ENCODE results near the gene IL1R2. TPM values are rescaled to one million over a fixed set of nuclear protein-coding genes. Genes with fewer than 3 reads are reported as not detected.
"Not testable (repeated sequence)": the region's sequence is repeated elsewhere in the genome, so short reads cannot be mapped to it uniquely, and the experiment has no call there.

The IL1R2 gene
- total RNA-seq, 2 experiments from 2014 or later = not detected

DNA sequence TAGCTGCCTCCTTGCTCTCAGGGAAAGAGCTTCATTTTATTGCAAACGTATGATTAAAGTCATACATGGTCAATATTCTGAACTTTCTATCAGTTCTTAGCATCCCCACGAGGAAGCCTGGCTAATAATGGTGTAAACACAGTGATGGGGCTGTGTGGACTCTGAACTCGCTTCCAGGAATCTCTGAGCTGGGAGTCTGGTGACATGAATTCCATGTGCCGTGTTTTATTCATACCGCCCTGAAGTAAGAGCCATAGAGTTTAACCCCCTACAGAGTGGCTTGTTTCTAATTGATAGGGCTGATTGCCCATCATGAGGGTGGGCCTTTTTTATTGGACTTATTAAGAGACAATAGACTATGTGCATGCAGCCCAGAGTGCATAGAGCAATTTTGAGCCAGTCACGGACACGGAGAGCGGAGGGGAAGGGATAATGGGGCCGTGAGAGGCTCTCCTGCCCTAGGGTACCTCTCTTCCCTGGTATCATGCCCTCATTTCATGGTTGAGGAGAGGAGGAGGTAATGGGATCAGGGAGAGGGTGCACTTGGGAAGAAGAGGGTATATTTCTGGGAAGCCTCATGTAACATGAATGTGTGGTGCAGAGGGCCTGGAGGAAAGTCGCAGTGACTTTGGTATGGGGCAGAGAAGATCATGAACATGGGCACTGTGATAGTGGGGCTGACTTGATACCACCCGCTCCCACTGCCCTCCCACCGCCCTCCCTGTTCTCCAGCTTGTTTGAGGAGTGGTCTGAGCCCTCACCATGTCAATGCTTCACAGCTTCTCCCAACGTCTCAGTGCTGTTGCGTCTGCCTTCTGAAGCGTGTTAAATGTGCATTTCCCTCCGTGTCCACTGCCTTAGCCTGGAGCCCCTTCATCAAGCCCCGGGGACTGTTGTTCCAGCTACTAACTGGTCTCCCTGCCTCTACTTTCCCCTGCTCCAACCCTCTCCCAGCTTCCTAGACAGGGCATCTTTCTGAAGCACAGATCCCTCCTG lies 73.2 kb downstream of the IL1R2 start:
- H3K27ac ChIP-seq (ENCODE audit: low read depth, low read length, poor library complexity, severe bottlenecking) = no peak overlapping the region
- H4K20me1 ChIP-seq (ENCODE audit: insufficient read depth, low read length) = no peaks in the 10 kb centered on the region
- intact Hi-C loops (cut with micrococcal nuclease; ENCODE audit: unreplicated experiment) = no loop called here
- ChIA-PET POLR2A (no interaction called here), CTCF (ENCODE audit: unreplicated experiment) (no interaction called here)
- H3K36me3 ChIP-seq (ENCODE audit: insufficient read depth, low read length) = no peaks in the 10 kb centered on the region
- H3K4me1 ChIP-seq (ENCODE audit: insufficient read depth, low read length, poor library complexity, severe bottlenecking) = no peaks in the 10 kb centered on the region
- no peaks in the 10 kb centered on the region for H3K9me3 ChIP-seq (ENCODE audit: low read length)
- TF ChIP-seq, protein P1, sequence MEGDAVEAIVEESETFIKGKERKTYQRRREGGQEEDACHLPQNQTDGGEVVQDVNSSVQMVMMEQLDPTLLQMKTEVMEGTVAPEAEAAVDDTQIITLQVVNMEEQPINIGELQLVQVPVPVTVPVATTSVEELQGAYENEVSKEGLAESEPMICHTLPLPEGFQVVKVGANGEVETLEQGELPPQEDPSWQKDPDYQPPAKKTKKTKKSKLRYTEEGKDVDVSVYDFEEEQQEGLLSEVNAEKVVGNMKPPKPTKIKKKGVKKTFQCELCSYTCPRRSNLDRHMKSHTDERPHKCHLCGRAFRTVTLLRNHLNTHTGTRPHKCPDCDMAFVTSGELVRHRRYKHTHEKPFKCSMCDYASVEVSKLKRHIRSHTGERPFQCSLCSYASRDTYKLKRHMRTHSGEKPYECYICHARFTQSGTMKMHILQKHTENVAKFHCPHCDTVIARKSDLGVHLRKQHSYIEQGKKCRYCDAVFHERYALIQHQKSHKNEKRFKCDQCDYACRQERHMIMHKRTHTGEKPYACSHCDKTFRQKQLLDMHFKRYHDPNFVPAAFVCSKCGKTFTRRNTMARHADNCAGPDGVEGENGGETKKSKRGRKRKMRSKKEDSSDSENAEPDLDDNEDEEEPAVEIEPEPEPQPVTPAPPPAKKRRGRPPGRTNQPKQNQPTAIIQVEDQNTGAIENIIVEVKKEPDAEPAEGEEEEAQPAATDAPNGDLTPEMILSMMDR (conservative IDR thresholded peaks at IDR 0.05; ENCODE audit: low read length) = no peak
- TF ChIP-seq EZH2phosphoT487 (IDR thresholded peaks at IDR 0.05; ENCODE audit: borderline replicate concordance, low read depth, low read length) = no peak
- DNase-seq (ENCODE audit: low spot score) = no peak
- H2AFZ ChIP-seq (ENCODE audit: low read length) = no peak overlapping the region
- no peak overlapping the region for H3K4me3 ChIP-seq (ENCODE audit: low read depth, low read length, poor library complexity, severe bottlenecking)
- H3K79me2 ChIP-seq (ENCODE audit: insufficient read depth, low read depth, low read length) = no peaks in the 10 kb centered on the region
- no peak overlapping the region for H3K4me2 ChIP-seq (ENCODE audit: low read length)
- no peaks in the 10 kb centered on the region for H3K9me2 ChIP-seq (ENCODE audit: insufficient read depth, low read length)
- no TSS peak for BruUV-seq (replicated peaks)

DNA sequence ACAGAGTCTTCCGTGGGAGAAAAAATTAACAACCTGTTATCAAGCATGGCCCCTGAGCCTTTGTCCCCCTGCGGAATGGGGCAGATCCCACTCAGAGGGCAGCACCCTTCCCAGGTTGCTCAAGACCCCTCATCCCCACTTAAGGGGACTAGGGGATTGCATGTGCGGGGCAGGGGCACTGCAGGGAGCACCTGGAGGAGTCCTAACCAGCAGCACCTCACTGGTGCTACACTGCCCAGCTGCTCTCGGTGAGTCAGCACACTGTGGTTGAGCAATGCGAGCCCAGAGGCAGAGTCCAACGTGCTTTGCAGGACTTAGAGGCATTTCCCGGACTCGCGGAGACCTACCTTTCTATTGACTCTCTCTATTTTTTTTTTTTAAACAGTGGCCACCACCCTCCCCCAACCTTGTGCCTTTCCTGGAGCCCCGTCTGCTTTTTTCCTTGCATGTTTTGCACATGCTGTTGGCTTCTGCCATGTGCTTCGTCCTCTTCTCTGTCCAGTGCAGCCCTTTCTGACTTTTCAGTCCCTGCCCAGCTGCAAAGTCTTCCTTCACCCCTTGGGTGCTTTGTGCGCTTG lies 74.0 kb downstream of the IL1R2 start:
- no peak overlapping the region for H3K27ac ChIP-seq (ENCODE audit: low read depth, low read length, poor library complexity, severe bottlenecking)
- intact Hi-C loops (cut with micrococcal nuclease; ENCODE audit: unreplicated experiment) = no loop called here
- BruUV-seq (replicated peaks) = no TSS peak
- DNase-seq (ENCODE audit: low spot score) = no peak
- H4K20me1 ChIP-seq (ENCODE audit: insufficient read depth, low read length) = no peaks in the 10 kb centered on the region
- TF ChIP-seq EZH2phosphoT487 (IDR thresholded peaks at IDR 0.05; ENCODE audit: borderline replicate concordance, low read depth, low read length) = no peak
- TF ChIP-seq, protein P1 (conservative IDR thresholded peaks at IDR 0.05; ENCODE audit: low read length) = no peak
- H3K4me3 ChIP-seq (ENCODE audit: low read depth, low read length, poor library complexity, severe bottlenecking) = no peak overlapping the region
- H3K9me3 ChIP-seq (ENCODE audit: low read length) = no peaks in the 10 kb centered on the region
- ChIA-PET POLR2A (no interaction called here), CTCF (ENCODE audit: unreplicated experiment) (no interaction called here)
- no peak overlapping the region for H3K4me2 ChIP-seq (ENCODE audit: low read length)
- H3K9me2 ChIP-seq (ENCODE audit: insufficient read depth, low read length) = no peaks in the 10 kb centered on the region
- H3K4me1 ChIP-seq (ENCODE audit: insufficient read depth, low read length, poor library complexity, severe bottlenecking) = no peaks in the 10 kb centered on the region
- no peak overlapping the region for H2AFZ ChIP-seq (ENCODE audit: low read length)
- H3K79me2 ChIP-seq (ENCODE audit: insufficient read depth, low read depth, low read length) = no peaks in the 10 kb centered on the region
- H3K36me3 ChIP-seq (ENCODE audit: insufficient read depth, low read length) = no peaks in the 10 kb centered on the region

DNA sequence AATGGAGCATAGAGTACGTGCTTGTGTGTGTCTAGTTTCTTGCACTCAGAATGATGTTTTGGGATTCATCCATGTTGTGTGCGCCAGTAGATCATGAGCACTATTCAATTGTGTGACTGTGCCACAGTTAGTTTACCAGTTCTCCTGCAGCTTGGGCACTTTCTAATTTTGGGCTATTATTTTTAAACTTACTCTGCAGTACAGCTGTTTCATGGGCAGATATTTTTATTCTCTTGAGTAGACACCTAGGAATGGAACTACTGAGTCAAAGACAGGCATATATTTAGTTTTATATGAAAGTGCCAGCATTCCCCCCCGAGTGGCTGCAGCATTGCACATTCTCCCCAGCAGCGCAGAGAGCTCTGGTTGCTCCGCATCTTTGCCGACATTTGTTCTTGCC lies 74.8 kb downstream of the IL1R2 start:
- no peaks in the 10 kb centered on the region for H4K20me1 ChIP-seq (ENCODE audit: insufficient read depth, low read length)
- H3K4me2 ChIP-seq (ENCODE audit: low read length) = no peak overlapping the region
- no peaks in the 10 kb centered on the region for H3K36me3 ChIP-seq (ENCODE audit: insufficient read depth, low read length)
- CTCF ChIA-PET (ENCODE audit: unreplicated experiment) = no interaction called here
- no peak overlapping the region for H3K4me3 ChIP-seq (ENCODE audit: low read depth, low read length, poor library complexity, severe bottlenecking)
- H3K9me3 ChIP-seq (ENCODE audit: low read length) = no peaks in the 10 kb centered on the region
- H3K79me2 ChIP-seq (ENCODE audit: insufficient read depth, low read depth, low read length) = no peaks in the 10 kb centered on the region
- POLR2A ChIA-PET = no interaction called here
- TF ChIP-seq, protein P1 (conservative IDR thresholded peaks at IDR 0.05; ENCODE audit: low read length) = no peak
- TF ChIP-seq EZH2phosphoT487 (IDR thresholded peaks at IDR 0.05; ENCODE audit: borderline replicate concordance, low read depth, low read length) = no peak
- H2AFZ ChIP-seq (ENCODE audit: low read length) = no peak overlapping the region
- no peaks in the 10 kb centered on the region for H3K4me1 ChIP-seq (ENCODE audit: insufficient read depth, low read length, poor library complexity, severe bottlenecking)
- H3K9me2 ChIP-seq (ENCODE audit: insufficient read depth, low read length) = no peaks in the 10 kb centered on the region
- no peak overlapping the region for H3K27ac ChIP-seq (ENCODE audit: low read depth, low read length, poor library complexity, severe bottlenecking)
- intact Hi-C loops (cut with micrococcal nuclease; ENCODE audit: unreplicated experiment) = no loop called here
- no peak for DNase-seq (ENCODE audit: low spot score)
- no TSS peak for BruUV-seq (replicated peaks)

DNA sequence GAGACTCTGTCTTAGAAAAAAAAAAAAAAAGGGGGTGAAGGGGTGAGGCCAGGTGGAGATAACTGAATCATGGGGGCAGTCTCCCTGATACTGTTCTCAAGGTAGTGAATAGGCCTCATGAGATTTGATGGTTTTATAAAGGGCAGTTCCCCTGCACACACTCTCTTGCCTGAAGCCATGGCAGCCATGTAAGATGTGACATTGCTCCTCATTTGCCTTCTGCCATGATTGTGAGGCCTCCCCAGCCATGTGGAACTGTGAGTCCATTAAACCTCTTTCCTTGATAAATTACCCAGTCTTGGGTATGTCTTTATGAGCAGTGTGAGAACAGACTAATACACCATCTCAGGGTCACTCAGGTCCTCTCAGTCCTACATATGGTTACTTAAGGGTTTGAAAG lies 76.4 kb downstream of the IL1R2 start:
- CTCF ChIA-PET (ENCODE audit: unreplicated experiment); H3K4me3 ChIP-seq (ENCODE audit: low read depth, low read length, poor library complexity, severe bottlenecking); H3K4me1 ChIP-seq (ENCODE audit: insufficient read depth, low read length, poor library complexity, severe bottlenecking); H3K79me2 ChIP-seq (ENCODE audit: insufficient read depth, low read depth, low read length); POLR2A ChIA-PET; H3K9me3 ChIP-seq (ENCODE audit: low read length); H3K27ac ChIP-seq (ENCODE audit: low read depth, low read length, poor library complexity, severe bottlenecking); H3K9me2 ChIP-seq (ENCODE audit: insufficient read depth, low read length); H3K4me2 ChIP-seq (ENCODE audit: low read length); H2AFZ ChIP-seq (ENCODE audit: low read length); H3K36me3 ChIP-seq (ENCODE audit: insufficient read depth, low read length); DNase-seq (ENCODE audit: low spot score); intact Hi-C loops (cut with micrococcal nuclease; ENCODE audit: unreplicated experiment); BruUV-seq (replicated peaks); H4K20me1 ChIP-seq (ENCODE audit: insufficient read depth, low read length): not testable (repeated sequence)

Data from OCI-LY7 (cell line).